Amygdala (tissue), 56 donors: ENCODE results near the gene B3GALT5.

Experiments used
- DNase-seq, 56 donors: peaks; one replicate each; lab custom pipeline; 2025; lab: John Stamatoyannopoulos, UW

Gene B3GALT5

GRCh38 chr21:39602793-39603192 is 9.9 kb upstream of the B3GALT5 start:
- DNase-seq: no peak

- no peak for DNase-seq
Measured at GRCh38 chr21:39604951-39605350, 7.8 kb upstream of the B3GALT5 start.

GRCh38 chr21:39610703-39611102 is 2.0 kb upstream of the B3GALT5 start:
- no peak for DNase-seq

GRCh38 chr21:39611551-39612190 is 1.1 kb upstream of the B3GALT5 start:
- peak in 5 of 56 donors; percentile 10 to 20 (median 17) for DNase-seq

DNA sequence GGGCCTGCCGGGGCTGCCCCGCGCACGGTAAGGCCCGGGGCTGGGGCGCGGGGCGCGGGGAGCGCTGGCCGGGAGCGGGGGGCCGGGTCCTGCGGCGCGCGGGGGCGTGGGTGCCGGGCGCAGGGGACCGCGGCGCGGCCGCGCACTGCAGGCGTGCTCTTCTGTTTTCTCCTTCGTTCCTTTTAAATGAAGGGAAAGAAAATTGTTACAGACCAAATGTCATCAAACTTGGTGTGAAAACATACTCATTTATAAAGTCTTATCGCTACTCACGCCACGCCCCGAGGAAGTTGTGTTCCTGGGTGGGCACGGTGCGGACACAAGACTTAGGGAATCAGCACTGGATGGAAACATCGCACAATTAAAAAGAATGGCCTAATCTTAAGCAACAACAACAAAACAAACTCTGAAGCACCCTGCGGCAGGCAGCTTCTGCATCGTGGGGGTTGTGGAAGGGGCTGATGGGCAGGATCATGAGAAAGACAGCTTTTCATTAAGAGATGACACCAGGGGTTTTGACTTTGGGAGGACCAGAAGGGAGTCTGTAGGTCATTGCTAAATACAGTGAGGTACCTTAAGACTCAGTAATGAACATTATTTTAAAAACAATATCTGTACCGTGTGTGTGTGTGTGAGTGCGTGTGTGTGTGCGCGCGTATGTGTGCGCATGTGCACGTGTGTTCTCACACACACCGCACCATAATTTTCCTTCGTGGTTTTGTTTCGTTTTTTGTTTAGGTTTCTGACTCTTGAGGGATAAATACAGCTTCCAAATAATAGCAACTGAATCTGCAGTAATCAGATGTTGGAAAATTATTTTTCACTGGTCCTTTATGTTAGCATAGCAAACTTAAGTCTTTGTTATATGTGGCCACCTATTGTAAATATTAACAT is 548 bp downstream of the B3GALT5 start:
- DNase-seq: no peak

DNA sequence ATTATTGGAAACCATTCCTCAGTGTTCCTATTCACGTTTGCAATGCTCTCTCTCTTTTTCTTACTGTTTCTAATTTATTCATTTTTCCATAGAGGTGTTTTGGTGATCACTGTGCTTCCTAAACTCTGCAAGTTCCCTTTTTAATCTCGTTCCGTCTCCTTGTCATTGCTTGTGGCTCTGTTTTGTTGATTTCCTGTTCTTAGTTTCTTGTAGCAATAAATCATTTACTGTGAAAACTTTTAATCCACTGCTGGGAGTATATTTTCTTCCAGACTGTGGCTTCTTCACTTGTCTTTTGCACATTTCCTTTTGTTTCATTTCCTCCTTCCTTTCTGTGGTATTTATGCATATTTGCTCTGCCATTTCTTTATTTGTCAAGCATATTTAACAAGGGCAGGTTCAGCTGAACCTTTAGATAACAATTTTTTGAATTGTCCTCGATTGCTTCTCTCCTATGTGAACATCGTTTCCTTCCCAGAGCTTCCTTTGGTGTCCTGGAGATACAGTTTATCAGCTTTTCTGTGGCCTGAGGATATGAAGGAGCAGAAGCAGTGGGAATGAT is 3.6 kb downstream of the B3GALT5 start:
- no peak for DNase-seq

DNA sequence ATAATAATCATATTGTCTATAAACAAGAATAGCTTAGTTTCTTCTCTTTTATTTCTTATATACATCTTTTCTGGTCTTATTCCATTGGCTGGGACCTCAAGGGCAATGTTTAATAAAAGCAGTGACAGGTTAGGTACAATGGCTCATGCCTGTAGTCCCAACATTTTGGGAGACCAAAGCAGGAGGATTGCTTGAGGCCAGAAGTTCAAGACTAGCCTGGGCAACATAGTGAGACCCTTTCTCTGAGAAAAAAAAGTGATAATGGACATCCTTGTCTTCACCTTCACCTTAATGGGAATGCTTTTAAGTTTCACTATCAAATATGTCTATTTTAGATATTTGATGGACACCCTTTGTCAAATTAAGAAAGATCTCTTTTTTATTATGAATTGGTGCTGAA is 8.1 kb downstream of the B3GALT5 start:
- no peak for DNase-seq

DNA sequence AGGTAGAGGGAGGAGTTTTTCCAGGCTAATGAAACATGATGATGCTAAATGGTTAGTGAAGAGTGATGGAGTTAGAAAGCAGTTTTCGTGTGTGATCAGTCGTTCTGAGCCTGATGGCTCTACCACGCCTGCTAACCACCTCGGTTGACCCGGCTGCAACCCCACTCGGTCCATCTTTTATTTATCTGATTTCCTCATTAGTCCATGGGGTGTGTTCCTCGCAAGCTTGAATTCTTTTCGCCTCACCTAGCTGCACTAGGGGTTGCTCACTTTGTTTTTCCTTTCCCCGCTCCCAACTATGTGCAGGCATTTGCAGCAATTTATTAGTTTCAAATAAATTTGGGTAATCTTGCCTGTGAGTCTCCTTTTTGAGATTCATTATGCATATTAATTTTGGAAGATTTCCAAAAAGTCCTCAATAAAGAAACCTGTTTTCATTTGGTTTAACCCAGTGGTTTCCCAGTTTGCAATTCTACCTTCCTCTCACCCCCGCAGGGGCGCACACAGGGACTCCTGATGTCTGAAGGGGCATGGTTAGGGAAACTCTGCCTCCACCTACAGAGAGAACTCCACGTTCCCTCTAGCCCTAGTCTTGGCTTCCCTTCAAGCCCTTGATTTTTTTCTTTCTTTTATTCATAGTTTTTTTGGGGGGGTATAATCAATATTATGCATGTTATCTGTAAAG is 12.6 kb downstream of the B3GALT5 start:
- DNase-seq: no peak

DNA sequence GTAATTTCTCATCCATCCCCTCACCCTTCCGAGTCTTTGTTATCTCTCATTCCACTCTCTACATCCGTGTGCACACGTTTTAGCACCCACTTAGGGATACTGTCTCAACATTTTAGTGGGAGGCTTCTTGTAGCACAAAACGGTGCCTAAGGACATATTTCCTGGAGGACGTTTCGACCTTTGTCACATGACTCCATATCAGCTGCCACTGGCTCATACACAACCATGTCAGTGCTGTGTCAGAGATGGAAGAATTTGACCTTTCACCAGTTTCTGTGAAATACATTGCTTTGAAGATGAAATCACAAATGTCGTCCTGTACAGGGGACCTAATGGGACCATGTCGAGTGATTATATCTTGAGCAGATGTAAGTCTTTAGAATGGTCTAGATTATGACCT is 15.6 kb downstream of the B3GALT5 start:
- no peak for DNase-seq

DNA sequence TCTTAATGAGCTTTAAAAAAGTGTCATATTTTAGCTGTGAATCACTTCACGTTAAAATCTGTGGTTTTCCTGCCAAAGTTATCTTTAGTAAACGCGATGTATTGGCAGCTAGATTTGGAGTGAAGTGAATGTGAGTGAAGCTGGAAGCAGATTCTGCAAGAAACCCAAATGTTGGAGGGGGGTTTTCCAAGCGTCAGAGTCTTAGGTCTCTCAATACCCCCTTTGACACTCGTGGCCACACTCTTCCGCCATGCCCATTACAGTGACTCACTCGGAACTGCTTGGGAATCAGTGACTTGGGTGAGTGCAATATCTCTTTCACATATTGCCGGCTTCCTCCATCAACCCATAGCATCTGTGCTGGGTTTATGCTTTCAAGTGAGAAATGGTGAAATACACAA is 17.5 kb downstream of the B3GALT5 start:
- DNase-seq: no peak

DNA sequence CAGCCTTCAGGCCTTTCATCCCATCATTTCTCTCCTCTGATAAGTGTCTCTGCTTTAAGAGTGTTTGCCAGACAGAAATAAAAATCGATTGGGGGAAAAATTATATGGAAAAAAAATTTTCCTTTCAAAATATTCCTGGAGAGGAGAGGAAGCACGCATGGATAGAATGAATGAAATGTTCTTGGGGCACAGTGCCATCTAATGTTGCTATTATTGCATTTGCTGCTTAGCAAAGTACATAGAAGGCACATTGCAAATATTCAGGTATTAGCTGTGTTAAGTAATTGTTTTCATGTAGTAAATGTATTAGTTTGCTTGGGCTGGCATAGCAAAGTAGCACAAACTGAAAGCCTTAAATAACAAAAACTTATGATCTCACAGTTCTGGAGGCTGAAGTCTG is 18.1 kb downstream of the B3GALT5 start:
- no peak for DNase-seq

DNA sequence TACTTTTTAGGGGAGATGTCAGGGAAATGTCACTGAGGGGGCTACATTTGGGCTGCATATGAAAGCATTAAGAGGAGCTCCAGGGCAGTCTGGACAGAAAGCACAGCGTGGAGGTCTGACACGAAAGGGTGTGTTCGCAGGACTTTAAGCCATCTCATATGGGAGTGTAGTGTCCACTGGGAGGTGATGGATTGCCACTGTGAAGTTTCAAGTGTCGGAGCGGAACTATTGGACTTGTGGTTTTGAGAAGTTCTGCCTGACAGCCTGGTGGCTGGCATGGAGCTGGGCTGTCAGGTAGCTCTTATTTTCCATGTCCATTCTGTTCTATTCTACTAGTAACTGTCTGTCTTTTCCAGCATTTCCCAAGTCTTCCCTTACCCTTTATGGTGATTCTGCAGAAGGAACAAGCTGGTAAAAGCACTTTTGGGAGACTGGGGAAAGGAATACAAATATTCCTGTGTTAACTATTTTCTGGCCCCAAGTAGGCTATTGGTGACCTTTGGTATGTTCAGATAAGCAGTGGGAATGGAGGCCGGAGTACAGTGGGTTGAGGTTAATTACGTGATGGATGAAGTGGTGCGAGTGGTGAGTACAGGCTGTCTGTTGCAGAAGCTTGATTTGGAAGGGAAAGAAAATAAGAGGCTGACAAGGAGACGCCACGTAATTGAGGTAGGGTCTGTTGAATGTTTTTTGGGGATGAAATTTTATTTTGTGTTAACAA is 19.3 kb downstream of the B3GALT5 start:
- DNase-seq: no peak

GRCh38 chr21:39632796-39633442 is 20.2 kb downstream of the B3GALT5 start:
- DNase-seq: no peak

DNA sequence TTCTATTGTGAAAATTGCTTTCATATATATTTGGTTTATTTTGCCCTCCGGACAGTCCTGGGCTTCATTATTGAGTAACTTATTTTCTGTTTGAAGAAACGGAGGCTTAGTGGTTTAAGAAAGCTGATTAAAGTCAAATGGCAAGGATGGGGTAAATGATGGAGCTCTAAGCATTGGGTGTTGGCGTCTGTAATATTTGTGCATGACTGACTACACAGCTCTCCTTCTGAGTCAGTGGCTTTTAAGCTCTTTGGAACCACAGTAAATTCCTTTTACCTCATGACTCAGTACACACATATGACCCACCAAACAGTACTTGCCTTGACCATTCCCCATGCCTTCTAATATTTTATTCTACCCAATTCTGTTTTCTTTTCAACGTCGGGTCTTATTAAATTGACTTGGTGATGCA is 21.0 kb downstream of the B3GALT5 start:
- DNase-seq: no peak

DNA sequence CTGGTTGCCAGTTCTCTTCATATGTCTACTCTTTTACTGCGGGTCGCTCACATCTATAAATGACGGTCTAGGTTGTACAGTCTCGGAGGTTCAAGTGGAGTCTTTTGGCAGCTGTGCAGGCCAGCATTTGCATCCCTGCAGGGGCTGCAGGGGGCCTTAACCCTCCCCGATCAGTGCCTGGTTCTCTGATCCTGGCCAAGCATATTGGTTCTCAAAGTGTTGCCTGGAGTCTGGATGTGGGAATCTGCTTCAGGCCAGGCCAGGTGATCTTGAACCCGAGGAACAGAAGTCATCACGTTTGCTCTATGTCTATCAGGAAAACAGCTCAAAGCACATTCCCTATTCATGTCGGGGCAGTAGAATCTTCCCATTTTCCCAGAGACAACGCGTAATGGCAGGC is 21.8 kb downstream of the B3GALT5 start:
- DNase-seq: no peak

GRCh38 chr21:39637197-39637970 is 24.6 kb downstream of the B3GALT5 start:
- DNase-seq: no peak

GRCh38 chr21:39637971-39638240 is 25.2 kb downstream of the B3GALT5 start:
- no peak for DNase-seq

DNA sequence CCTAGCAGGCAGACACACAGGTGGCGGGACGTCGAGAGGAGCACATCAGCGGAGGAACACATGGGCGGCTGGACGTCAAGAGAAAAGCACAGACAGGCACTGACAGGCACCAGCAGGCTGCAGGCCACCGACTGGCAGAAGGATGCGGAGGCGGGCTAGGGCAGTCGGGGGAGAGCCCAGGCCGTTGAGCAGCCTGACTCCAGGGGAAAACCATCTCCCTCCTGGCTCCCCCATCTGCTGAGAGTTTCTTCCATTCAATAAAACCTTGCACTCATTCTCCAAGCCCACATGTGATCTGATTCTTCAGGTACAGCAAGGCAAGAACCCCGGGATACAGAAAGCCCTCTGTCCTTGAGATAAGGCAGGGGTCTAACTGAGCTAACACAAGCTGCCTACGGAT is 25.5 kb downstream of the B3GALT5 start:
- DNase-seq: no peak

DNA sequence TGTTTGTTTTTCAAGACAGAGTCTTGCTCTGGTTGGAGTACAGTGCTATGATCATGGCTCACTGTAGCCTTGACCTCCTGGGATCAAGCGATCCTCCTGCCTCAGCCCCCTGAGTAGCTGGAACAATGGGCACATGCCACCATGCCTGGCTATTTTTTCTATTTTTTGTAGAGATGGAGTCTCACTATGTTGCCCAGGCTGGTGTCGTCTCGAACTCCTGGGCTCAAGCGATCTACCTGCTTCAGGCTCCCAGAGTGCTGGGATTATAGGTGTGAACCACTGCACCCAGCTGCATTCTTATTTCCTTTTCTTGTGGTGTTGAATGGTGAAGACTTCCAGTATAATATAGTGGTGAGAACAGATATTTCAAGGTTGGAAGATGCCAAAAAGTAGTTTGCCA is 28.0 kb downstream of the B3GALT5 start:
- no peak for DNase-seq
